SK-N-SH (cell line): Measurements from ENCODE around the gene SLC6A13. TPM values are rescaled to one million over a fixed set of nuclear protein-coding genes. Genes with fewer than 3 reads are reported as not detected.

Experiments used
- CTCF ChIA-PET: fragments of 300-600, 350-600 bp; formaldehyde crosslinking; extraction: SDS; loops from one replicate; lab custom pipeline; 2021; lab: Yijun Ruan, JAX
- POLR2A ChIA-PET: fragments of 350-600 bp; sonication (Branson Sonifier 250); formaldehyde crosslinking; extraction: SDS; loops from one replicate; lab custom pipeline; 2020; ENCODE audit warnings: antibody characterized with exemption, inconsistent platforms; lab: Yijun Ruan, JAX
- DNase-seq: peaks from one replicate; pipeline ENCODE4 v3.0.0; 2012
- H2AFZ ChIP-seq: fragments of 200-600 bp; sonication (generic); 2 replicates; pipeline ENCODE4 v1.8.1; 2016; ENCODE audit warnings: antibody characterized with exemption, mild to moderate bottlenecking, low read depth
- H3F3A ChIP-seq: fragments of 200-600 bp; sonication (generic); replicated peaks from 2 replicates; pipeline ENCODE3; 2016; ENCODE audit warnings: antibody characterized with exemption, mild to moderate bottlenecking; ENCODE audit not compliant: insufficient read depth
- H3K27ac ChIP-seq, 2 experiments: fragments of 200-500 bp in 1 of 2; fragments of 200-600 bp in 1 of 2; sonication (Bioruptor generic) in 1 of 2; sonication (generic), shearing (Covaris generic) in 1 of 2; 2 replicates each; pipeline versions ENCODE4 v1.5.1 to v1.6.1; 2014 to 2016; ENCODE audit warnings: low read depth in 2 of 2, inconsistent platforms in 1 of 2, low read length in 1 of 2, mild to moderate bottlenecking in 1 of 2, mixed read lengths in 1 of 2
- H3K27me3 ChIP-seq: fragments of 200-600 bp; sonication (generic), shearing (Covaris generic); 2 replicates; pipeline ENCODE4 v1.6.1; 2016; ENCODE audit warnings: mixed run types; ENCODE audit not compliant: insufficient read depth
- H3K36me3 ChIP-seq, 2 experiments: fragments of 200-500 bp in 1 of 2; fragments of 200-600 bp in 1 of 2; sonication (Bioruptor generic) in 1 of 2; sonication (generic) in 1 of 2; replicated peaks in 1 of 2; 2 replicates each; pipeline versions ENCODE3 to v1.5.1; 2014 to 2016; ENCODE audit warnings: low read length in 1 of 2, mild to moderate bottlenecking in 1 of 2; ENCODE audit not compliant: insufficient read depth in 2 of 2, control insufficient read depth in 1 of 2
- H3K4me1 ChIP-seq, 2 experiments: fragments of 200-500 bp in 1 of 2; fragments of 200-600 bp in 1 of 2; sonication (Bioruptor generic) in 1 of 2; sonication (generic), shearing (Covaris generic) in 1 of 2; 2 replicates each; pipeline versions ENCODE4 v1.5.1 to v1.6.1; 2014 to 2016; ENCODE audit warnings: low read depth in 1 of 2, low read length in 1 of 2, mixed run types in 1 of 2; ENCODE audit not compliant: insufficient read depth in 2 of 2, control insufficient read depth in 1 of 2
- H3K4me2 ChIP-seq: fragments of 200-600 bp; sonication (generic), shearing (Covaris generic); 2 replicates; pipeline ENCODE4 v1.6.1; 2017; ENCODE audit warnings: mixed run types
- H3K4me3 ChIP-seq, 2 experiments: fragments of 200-500 bp in 1 of 2; fragments of 200-600 bp in 1 of 2; sonication (Bioruptor generic) in 1 of 2; sonication (generic), shearing (Covaris generic) in 1 of 2; 2 replicates each; pipeline versions ENCODE4 v1.5.1 to v1.8.1; 2014 to 2016; ENCODE audit warnings: low read depth in 2 of 2, inconsistent platforms in 1 of 2, low read length in 1 of 2, mild to moderate bottlenecking in 1 of 2, mixed read lengths in 1 of 2, moderate library complexity in 1 of 2
- H3K79me2 ChIP-seq: fragments of 200-600 bp; sonication (generic); 2 replicates; pipeline ENCODE4 v1.8.1; 2017; ENCODE audit warnings: mild to moderate bottlenecking; ENCODE audit not compliant: insufficient read depth
- H3K9ac ChIP-seq: fragments of 200-600 bp; sonication (generic); 2 replicates; pipeline ENCODE4 v1.6.1; 2017; ENCODE audit warnings: mixed run types
- H3K9me2 ChIP-seq: fragments of 200-600 bp; sonication (generic); 2 replicates; pipeline ENCODE4 v1.6.1; 2017; ENCODE audit warnings: mixed run types
- H3K9me3 ChIP-seq: fragments of 200-600 bp; sonication (generic); 2 replicates; pipeline ENCODE4 v1.6.1; 2017; ENCODE audit warnings: mixed run types, mild to moderate bottlenecking, moderate library complexity
- H4K20me1 ChIP-seq: fragments of 200-600 bp; sonication (generic); 2 replicates; pipeline ENCODE4 v1.6.1; 2017; ENCODE audit warnings: mild to moderate bottlenecking, mixed run types; ENCODE audit not compliant: insufficient read depth
- CHD2 ChIP-seq: fragments of 150-350 bp; IDR thresholded peaks from 2 replicates; pipeline ENCODE4 v1.6.1; 2018; ENCODE audit warnings: low read length; ENCODE audit not compliant: partially characterized antibody
- CTCF ChIP-seq: fragments of 200-600 bp; sonication (generic); IDR thresholded peaks from 2 replicates; pipeline ENCODE4 v1.6.1; 2017; ENCODE audit warnings: antibody characterized with exemption, mild to moderate bottlenecking, moderate library complexity
- EP300 ChIP-seq, 2 experiments: IDR thresholded peaks; 2 replicates each; pipeline versions ENCODE4 v1.4.0 to v1.6.1; 2012; ENCODE audit warnings: borderline replicate concordance in 1 of 2, low read depth in 1 of 2, low read length in 1 of 2
- FOSL2 ChIP-seq: IDR thresholded peaks from 2 replicates; pipeline ENCODE4 v1.4.0; 2012; ENCODE audit warnings: low read depth, mild to moderate bottlenecking, moderate library complexity, borderline replicate concordance
- FOXM1 ChIP-seq: IDR thresholded peaks from 2 replicates; pipeline ENCODE4 v1.4.0; 2012; ENCODE audit warnings: low read depth, mild to moderate bottlenecking
- IRF3 ChIP-seq: fragments of 150-350 bp; IDR thresholded peaks from 2 replicates; pipeline ENCODE4 v1.6.1; 2016; ENCODE audit warnings: mild to moderate bottlenecking, low read depth, low read length
- JUND ChIP-seq: IDR thresholded peaks from 2 replicates; pipeline ENCODE4 v1.4.0; 2012
- RCOR1 ChIP-seq: fragments of 150-350 bp; IDR thresholded peaks from 2 replicates; pipeline ENCODE4 v1.6.1; 2017; ENCODE audit warnings: antibody characterized with exemption, low read length
- RXRA ChIP-seq: IDR thresholded peaks from 2 replicates; pipeline ENCODE4 v1.4.0; 2012; ENCODE audit warnings: low read depth, mild to moderate bottlenecking, borderline replicate concordance
- WGBS: methylation state at CpG from one replicate; pipeline ENCODE4 v1.1.6; 2017; ENCODE audit warnings: low lambda C conversion rate; 5-methylcytosine and 5-hydroxymethylcytosine counted together
- polyA plus RNA-seq, 3 experiments: library from polyadenylated mRNA; depleted of rRNA; stranded (reverse); fragments of >200 nt; gene quantifications; 2 replicates each; pipeline ENCODE4 v1.2.3, GENCODE V29; 2012
- TF ChIP-seq, protein P1 (sequence below): fragments of 150-350 bp; IDR thresholded peaks from 2 replicates; pipeline ENCODE4 v1.6.1; 2017; ENCODE audit warnings: antibody characterized with exemption, low read length, low read depth, borderline replicate concordance
- TF ChIP-seq, protein P2 (sequence below): IDR thresholded peaks from 2 replicates; pipeline ENCODE4 v1.4.0; 2012; ENCODE audit warnings: low read depth, borderline replicate concordance

SLC6A13 gene
- polyA plus RNA-seq, 1 of the 3 experiments (the other 2 are of a cell fraction): 0.05 TPM

GRCh38 chr12:194276-194675 is 68.4 kb downstream of the SLC6A13 start:
- Histone ChIP-seq H3K27ac (no peak overlapping the region), H3K4me3 (no peak overlapping the region), H3K4me2 (no peak overlapping the region), H3K9me3 (no peaks in the 10 kb centered on the region), H2AFZ (no peak overlapping the region), H3K9ac (no peak overlapping the region), H3K27me3 (peaks cover 8% of the 10 kb centered on the region), H4K20me1 (no peaks in the 10 kb centered on the region), H3K79me2 (no peaks in the 10 kb centered on the region), H3K36me3 (no peaks in the 10 kb centered on the region), H3K4me1 (peaks cover 0 to 14% of the 10 kb centered on the region in 2 experiments; a peak in 2 of 4 replicates), H3K9me2 (no peaks in the 10 kb centered on the region), H3F3A (peaks cover under 1% of the 10 kb centered on the region)
- DNase-seq: no peak
- 54% methylated on average over 4 of the region's 7 CpGs for WGBS
- TF ChIP-seq JUND: no peak
- no peak for TF ChIP-seq CTCF
- no peak for TF ChIP-seq EP300 (IDR thresholded peaks at IDR 0.05; ENCODE audit: borderline replicate concordance in 1 of 2, low read depth in 1 of 2, low read length in 1 of 2)
- TF ChIP-seq RXRA: no peak
- TF ChIP-seq RCOR1: no peak
- TF ChIP-seq, protein P1, sequence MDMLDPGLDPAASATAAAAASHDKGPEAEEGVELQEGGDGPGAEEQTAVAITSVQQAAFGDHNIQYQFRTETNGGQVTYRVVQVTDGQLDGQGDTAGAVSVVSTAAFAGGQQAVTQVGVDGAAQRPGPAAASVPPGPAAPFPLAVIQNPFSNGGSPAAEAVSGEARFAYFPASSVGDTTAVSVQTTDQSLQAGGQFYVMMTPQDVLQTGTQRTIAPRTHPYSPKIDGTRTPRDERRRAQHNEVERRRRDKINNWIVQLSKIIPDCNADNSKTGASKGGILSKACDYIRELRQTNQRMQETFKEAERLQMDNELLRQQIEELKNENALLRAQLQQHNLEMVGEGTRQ: no peak
- no peak for TF ChIP-seq CHD2
- no peak for TF ChIP-seq FOSL2
- POLR2A ChIA-PET: no interaction called here
- CTCF ChIA-PET: no interaction called here

- no peak for DNase-seq
Measured at GRCh38 chr12:193261-193660, 69.4 kb downstream of the SLC6A13 start.

More at GRCh38 chr12:193261-193660, 69.4 kb downstream of the SLC6A13 start:
- no peak overlapping the region for H3K4me2 ChIP-seq
- H3K4me1 ChIP-seq: peaks cover 0 to 10% of the 10 kb centered on the region in 2 experiments; a peak in 1 of 4 replicates
- H3K9ac ChIP-seq: no peak overlapping the region
- H3K9me3 ChIP-seq: no peaks in the 10 kb centered on the region
- WGBS: 47% methylated on average over 5 of the region's 10 CpGs
- no peak overlapping the region for H3K4me3 ChIP-seq
- H3K36me3 ChIP-seq: no peaks in the 10 kb centered on the region
- no peaks in the 10 kb centered on the region for H4K20me1 ChIP-seq
- CTCF ChIA-PET: interaction anchor here (1.7 kb wide), 1 partner anchor 10 kb away, joined by 5 read pairs; no protein-coding TSS in a partner anchor
- H3K79me2 ChIP-seq: no peaks in the 10 kb centered on the region
- H3F3A ChIP-seq: no peaks in the 10 kb centered on the region
- POLR2A ChIA-PET: no interaction called here
- H3K9me2 ChIP-seq: no peaks in the 10 kb centered on the region
- peaks cover 8% of the 10 kb centered on the region for H3K27me3 ChIP-seq
- no peak overlapping the region for H3K27ac ChIP-seq
- TF ChIP-seq RCOR1 (no peak), CHD2 (no peak), FOXM1 (no peak), IRF3 (no peak)
- TF ChIP-seq, protein P2, sequence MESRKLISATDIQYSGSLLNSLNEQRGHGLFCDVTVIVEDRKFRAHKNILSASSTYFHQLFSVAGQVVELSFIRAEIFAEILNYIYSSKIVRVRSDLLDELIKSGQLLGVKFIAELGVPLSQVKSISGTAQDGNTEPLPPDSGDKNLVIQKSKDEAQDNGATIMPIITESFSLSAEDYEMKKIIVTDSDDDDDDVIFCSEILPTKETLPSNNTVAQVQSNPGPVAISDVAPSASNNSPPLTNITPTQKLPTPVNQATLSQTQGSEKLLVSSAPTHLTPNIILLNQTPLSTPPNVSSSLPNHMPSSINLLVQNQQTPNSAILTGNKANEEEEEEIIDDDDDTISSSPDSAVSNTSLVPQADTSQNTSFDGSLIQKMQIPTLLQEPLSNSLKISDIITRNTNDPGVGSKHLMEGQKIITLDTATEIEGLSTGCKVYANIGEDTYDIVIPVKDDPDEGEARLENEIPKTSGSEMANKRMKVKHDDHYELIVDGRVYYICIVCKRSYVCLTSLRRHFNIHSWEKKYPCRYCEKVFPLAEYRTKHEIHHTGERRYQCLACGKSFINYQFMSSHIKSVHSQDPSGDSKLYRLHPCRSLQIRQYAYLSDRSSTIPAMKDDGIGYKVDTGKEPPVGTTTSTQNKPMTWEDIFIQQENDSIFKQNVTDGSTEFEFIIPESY: no peak
- H2AFZ ChIP-seq: no peak overlapping the region
